Activated T-cell treated with anti-CD3 and anti-CD28 coated beads for 1 hour (primary cell): ENCODE measurements around the gene PRRG2.
"Not testable (repeated sequence)": the region's sequence is repeated elsewhere in the genome, so short reads cannot be mapped to it uniquely, and the experiment has no call there.

Source experiments
- DNase-seq: peaks from one replicate; pipeline ENCODE4 v3.0.0-alpha.2; 2020; ENCODE audit warnings: low read depth

The PRRG2 gene

DNA sequence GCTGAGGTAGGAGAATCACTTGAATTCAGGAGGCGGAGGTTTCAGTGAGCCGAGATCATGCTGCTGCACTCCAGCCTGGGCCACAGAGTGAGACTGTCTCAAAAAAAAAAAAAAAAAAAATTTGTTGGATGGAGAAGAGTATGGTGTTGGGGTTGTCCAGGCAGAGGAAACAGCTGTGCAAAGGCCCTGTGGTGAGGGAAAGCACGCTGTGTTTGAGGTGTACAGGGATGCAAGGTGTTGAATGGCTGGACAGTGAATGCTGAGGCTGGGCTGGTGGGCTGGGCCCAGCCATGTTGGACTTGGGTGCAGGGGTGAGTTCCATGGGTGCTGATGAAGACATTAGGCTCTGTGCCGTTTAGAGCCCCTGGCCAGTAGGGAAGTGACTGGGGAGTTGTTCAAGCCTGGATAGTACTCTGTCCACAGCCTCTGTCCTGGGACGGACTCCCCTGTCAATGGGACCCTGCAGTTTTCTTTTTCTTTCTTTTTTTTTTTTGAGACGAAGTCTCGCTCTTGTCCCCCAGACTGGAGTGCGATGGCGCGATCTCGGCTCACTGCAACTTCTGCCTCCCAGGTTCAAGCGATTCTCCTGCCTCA lies 28.5 kb downstream of the PRRG2 start:
- no peak for DNase-seq

DNA sequence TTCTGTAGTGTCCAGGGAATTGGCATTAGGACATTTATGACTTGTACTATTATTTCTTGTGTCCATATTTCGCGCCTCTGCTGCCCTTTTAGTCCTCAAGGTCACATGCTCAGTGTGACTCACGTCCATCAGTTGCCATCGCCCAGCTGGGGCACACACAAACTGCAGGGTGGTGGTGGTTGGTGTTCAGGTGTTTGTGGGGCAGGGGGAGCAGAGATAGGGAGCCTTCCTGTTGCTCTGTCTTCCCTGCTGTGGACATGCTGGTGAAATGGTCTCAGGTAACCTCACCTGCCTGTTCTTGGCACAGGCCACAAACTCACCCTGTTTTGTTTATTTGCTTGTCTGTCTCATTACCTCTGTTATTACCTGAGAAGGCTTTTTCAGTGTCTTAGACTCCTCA lies 32.3 kb downstream of the PRRG2 start:
- DNase-seq, result no peak

DNA sequence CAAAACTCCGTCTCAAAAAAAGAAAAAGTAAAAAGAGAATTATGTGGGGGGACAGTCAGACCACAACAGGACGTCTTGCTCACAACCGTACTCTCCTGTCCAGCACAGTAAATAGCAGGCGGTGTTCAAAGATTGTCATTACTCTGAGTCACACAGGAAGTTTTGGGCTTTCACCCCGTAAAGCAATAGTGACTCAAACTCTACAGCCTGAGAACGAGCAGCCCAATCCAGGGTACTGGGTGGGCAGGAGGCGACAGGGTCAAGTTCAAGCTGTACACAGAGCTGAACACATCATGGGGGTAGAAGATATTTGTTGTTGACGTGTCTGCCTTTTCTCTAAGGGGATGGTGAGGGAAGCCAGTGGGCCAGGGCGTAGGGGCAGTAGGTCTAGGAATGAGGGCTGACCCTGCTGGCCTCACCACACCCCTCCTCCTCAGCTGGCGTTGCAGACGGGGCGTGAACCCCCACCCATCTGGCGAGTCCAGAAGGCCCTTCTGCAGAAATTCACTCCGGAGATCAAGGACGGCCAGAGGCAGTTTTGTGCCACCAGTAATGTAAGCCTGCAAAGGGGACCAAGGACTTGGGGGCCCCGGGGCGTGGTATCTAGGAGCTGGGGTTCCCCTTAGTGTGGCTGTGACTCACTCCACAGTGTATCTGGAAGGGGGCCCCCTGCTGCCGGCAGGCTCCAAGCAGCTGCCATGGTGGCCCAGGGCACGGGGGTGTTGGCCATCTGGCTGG lies 33.1 kb downstream of the PRRG2 start:
- no peak for DNase-seq

DNA sequence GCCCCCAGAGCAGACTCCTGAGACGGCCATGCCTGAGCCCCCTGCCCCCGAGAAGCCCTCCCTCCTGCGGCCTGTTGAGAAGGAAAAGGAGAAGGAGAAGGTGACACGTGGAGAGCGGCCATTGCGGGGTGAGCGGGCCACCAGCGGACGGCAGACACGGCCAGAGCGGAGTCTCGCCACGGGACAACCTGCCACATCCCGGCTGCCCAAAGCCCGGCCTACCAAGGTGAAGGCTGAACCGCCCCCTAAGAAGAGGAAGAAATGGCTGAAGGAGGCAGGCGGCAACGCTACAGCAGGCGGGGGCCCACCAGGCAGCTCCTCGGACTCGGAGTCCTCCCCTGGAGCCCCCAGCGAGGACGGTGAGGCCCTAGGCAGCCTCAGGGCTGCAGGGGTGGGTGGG lies 34.7 kb downstream of the PRRG2 start:
- no peak for DNase-seq

DNA sequence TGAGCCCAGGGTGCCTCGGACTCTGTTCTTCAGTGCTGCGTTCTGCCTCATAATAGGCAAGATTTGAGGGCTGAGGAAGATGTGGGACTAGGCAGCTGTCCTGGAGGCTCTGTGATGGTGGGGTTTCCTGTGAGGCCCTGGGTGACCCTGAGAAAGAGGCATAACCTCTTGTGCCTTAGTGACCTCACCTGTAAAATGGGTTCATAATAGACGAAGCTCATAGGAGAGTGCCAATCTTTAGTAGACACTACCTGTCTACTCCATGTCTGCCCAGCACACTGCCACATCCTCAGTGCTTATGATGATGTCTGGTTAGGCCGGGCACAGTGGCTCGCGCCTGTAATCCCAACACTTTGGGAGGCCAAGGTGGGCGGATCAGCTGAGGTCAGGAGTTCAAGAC lies 35.4 kb downstream of the PRRG2 start:
- DNase-seq, result no peak

DNA sequence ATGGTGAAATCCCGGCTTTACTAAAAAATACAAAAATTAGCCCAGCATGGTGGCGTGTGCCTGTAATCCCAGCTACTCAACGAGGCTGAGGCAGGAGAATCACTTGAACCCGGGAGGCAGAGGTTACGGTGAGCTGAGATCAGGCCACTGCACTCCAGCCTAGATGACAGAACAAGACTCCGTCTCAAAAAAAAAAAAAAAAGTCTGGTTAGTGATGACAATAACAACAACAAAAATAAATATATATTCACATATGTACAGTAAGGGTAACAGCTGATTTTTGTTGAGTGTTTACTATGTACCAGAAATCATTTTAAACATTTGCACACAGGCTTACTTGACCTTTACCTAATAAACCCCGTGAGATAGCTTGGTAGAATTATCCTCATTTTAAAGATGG lies 35.8 kb downstream of the PRRG2 start:
- no peak for DNase-seq

DNA sequence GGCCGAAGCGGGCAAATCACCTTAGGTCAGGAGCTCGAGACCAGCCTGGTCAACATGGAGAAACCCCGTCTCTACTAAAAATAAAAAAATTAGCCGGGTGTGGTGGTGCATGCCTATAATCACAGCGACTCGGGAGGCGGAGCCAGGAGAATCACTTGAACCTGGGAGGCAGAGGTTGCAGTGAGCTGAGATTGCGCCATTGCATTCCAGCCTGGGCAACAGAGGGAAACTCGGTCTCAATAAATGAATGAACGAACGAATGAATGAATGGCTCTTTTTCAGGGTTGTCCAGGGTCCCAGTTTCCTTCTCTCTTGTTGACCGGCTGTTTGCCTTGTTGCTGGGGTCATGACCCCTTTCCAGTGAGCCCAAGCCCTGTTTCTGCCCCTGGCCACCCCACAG lies 36.7 kb downstream of the PRRG2 start:
- DNase-seq, result not testable (repeated sequence)

DNA sequence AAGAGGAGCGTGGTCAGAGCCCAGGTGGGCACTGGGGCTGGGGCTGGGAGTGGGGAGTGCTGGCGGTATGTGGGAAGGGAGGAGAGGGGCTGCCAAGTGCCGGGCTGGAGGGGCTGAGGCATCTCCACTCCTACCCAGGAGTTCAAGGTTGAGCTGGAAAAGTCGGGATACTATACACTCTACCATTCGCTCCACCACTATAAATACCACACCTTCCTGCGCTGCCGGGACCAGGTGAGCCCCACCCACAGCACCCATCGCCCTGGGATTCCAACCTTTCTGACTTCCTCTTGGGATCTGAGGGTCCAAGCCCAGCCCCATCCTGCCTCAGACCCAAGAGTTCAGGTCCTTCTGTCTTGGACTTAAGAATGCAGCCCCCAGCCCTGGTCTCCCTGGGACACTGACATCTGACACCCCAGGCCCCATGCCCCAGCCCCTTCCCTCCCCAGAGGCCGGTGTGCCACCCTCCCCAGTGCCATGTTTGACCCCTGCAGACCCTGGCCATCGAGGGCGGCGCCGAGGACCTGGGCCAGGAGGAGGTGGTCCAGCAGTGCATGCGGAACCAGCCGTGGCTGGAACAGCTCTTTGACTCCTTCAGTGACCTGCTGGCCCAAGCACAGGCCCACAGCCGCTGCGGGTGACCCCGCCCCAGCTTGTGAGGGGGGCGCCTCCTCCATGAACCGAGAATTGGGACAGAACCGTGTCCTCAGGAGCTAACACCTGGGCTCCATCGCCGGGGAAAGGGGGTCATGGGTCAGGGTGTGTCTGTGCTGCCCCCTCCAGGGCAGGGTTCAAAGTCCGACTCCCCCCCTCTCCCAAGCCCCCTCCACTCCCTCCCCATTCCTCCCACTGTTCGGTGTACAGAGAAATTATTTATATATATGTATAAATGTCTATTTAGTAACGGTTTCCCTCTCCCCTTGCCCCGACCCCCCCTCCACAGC lies 44.1 kb downstream of the PRRG2 start:
- DNase-seq, result no peak

DNA sequence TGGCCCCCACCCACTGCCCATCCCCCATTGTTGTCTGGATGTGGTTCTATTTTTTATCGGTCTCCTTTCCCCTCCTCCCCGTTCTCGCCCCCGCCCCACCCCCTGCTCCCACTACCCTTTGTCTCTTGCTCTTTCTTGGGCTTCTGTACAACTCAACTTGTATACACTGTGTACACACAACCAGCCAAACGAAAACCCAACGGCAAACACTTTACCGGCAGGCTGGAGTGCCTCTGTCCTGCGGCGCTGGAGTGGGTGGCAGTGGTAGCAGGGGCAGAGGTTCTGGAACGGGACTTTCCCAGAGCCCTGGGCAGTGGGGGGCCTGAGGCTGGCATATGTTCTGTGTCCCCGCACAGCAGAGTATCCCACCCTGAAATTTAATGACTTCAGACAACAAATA lies 45.1 kb downstream of the PRRG2 start:
- no peak for DNase-seq

DNA sequence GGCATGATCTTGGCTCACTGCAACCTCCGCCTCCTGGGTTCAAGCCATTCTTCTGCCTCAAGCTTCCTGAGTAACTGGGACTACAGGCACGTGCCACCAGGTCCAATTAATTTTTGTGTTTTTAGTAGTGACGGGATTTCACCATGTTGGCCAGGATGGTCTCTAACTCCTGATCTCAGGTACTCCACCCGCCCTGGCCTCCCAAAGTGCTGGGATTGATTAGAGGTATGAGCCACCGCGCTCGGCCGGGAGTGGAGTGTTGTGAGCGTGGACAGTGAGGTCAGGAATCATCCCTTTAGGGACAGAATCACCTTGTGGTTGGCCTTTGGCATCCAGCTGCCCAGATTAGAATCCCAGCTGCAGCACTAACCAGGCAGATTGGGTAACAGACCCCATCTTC lies 48.5 kb downstream of the PRRG2 start:
- DNase-seq, result no peak

DNA sequence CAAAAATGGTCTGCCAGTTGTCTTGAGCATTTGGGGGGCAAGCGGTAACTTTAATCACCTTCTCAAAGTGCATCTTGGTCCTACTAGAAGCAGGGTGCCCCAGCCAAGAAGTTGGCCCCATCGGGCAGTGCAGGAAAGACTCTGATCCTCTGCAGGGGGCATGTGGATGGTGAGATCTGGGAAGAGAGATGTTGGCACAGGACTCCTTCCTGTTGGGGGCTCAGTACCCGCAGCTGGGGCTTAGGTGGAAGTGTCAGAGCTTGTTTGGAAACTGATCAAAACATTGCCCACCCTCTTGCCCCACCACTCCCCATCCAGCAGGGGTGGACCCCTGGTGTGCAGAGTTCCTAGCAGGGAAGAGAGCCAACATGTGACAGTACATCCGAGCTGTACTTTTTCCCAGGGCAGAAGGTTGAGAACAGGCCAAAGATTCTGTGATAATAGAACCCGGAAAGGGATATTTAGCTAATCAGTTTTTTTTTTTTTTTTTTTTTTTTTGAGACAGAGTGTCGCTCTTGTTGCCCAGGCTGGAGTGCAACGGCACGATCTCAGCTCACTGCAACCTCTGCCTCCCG lies 50.0 kb downstream of the PRRG2 start:
- DNase-seq, result no peak

DNA sequence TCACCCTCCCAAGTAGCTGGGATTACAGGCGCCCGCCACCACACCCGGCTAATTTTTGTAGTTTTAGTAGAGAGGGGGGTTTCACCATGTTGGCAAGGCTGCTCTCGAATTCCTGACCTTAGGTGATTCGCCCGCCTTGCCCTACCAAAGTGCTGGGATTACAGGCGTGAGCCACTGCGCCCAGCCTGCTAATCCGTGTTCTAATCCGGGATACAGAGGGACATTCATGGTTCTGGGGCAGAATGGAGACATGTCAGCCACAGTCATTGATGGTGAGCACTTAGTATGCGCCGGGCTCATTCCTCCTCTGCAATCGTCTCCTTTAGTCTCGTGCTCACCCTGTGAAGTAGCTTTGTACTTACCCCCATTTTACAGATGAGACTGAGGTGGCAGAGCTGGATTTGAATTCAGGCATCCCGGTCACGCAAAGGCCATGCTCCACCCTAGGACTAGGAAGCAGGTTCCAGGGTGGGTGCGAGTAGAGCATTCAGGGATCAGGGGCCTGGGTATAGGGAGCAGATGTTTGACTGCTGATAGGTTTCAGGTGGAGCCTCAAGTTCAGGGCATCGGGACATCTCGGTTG lies 50.6 kb downstream of the PRRG2 start:
- DNase-seq, result no peak

DNA sequence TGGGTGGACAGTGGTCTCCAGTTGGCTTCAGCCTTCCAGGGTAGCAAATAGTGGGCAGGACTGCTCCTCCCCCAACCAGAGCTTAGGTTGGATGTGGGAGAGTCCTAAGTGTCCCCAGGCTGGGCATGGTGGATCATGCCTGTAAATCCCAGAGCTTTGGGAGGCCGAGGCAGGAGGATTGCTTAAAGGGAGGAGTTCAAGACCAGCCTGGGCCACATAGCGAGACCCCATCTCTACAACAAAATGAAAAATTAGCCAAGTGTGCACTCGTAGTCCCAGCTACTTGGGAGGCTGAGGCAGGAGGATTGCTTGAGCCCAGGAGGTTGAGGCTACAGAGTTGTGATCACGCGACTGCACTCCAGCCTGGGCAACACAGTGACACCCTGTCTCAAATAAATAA lies 51.5 kb downstream of the PRRG2 start:
- no peak for DNase-seq

DNA sequence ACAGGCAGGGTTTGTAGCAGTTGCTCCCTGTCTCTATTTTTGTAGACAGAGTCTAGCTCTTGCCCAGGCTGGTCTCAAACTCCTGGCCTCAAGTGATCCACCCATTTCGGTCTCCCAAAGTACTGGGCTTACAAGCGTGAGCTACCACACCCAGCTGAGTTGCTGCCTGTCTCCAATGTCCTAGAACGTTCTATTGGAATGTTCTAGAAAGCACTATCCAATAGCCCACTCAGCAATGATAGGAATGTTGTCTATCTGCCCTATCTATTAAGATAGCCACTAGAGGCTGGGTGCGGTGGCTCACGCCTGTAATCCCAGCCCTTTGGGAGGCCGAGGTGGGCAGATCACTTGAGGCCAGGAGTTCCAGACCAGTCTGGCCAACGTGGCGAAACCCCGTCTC lies 52.2 kb downstream of the PRRG2 start:
- not testable (repeated sequence) for DNase-seq

DNA sequence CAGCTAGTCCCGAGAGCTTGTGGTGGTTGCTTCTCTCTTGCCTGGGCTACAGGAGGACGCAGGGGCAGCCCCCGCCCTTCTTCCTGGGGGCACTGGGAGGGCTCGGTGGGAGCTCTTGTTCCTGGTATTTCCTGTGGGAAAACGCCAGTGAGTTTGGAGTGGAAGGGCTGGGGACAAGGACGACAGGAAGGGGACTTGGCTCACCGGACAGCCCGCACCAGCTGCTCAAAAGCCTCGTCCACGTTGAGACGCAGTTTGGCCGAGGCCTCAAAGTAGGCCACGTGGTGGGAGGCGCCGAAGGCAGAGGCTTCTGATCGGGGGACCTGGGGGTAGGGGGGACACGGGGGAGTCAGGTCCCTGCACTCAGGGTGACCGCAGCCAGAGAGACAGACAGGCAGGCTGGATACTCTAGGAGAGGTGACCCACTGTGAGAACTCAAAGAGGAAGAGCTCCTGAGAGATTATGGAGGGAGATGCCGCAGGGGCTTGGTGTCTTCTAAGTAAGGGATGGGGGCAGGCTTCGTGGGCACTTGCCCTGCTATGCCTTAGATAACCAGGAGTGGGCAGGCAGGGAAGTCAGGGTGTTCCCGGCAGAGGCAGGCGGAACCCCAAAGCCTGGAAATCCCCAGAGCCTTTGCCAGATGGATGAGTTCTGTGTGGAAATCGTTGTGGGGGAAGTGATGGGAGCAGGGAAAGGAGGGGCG lies 54.6 kb downstream of the PRRG2 start:
- DNase-seq, result no peak

DNA sequence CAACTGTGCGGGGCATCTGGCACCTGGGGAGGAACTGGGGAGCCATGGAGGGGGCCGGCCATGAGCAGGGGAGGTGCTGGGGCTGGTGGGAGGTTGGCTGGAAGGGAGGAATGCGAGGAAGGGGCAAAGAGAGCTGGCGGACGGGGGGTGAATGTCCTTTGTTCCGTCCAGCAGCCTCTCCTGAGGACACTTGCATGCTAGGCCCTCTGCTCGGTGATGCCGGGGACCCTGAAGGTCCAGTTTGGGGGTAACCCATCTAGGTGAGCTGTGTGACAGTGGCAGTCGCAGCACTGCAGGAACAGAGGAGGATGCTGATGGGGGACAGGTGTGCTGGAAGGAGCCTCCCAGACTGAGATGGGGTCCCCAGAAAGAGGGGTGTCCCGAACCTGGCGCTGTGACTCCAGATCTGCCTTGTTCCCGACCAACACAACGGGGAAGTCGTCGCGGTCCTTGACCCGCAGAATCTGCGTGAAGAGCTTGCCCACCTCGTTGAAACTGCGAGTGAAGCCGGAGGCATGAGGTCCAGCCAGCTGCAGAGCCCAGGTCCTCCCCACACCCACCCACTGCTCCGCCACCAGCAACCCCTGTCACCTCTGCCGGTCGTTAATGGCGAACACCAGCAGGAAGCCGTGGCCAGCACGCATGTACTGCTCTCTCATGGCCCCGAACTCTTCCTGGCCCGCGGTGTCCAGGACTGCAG lies 55.3 kb downstream of the PRRG2 start:
- no peak for DNase-seq

DNA sequence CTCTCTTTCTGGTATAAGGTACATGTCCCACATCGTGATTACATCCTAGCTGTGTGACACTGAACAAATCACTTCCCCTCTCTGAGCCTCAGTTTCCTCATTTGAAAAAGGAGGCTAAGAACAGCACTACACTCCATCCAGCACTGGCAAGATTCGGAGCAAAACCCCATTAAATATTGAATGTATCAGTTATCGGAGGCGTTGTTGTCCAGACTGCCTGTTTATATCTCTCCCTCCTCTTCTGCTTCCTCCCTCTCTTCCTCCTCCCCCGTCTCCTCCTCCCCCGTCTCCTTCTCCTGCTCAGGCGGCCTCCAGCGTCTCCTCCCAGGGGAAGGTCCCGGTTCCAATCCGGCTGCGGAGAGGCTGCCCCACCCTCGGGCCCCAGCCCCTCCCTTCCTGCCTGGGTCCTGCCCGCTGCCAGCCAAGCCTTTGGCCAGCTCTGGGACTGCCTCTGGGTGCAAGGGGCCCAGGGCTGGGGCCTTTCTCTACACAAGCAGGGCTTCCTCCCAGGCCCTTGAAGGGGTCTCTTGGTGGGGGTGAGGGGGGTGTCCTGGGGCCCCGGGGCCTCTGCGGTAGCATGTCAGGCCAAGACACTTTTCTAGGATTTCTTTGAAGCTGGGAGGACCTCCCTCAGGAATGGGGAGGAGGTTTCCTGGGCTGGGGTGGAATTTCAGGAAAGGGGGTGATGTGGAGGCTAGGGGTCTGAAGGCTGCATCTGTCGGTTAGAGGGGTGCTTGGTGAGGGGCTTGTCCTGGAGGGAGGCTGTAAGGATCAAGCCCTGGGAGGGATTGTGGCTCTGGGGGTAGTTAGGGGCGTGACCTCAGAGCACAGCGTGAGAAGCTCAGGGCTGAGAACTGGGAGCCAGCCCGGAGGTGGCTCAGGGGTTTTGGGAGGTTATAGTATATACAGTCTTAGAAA lies 57.0 kb downstream of the PRRG2 start:
- no peak for DNase-seq

DNA sequence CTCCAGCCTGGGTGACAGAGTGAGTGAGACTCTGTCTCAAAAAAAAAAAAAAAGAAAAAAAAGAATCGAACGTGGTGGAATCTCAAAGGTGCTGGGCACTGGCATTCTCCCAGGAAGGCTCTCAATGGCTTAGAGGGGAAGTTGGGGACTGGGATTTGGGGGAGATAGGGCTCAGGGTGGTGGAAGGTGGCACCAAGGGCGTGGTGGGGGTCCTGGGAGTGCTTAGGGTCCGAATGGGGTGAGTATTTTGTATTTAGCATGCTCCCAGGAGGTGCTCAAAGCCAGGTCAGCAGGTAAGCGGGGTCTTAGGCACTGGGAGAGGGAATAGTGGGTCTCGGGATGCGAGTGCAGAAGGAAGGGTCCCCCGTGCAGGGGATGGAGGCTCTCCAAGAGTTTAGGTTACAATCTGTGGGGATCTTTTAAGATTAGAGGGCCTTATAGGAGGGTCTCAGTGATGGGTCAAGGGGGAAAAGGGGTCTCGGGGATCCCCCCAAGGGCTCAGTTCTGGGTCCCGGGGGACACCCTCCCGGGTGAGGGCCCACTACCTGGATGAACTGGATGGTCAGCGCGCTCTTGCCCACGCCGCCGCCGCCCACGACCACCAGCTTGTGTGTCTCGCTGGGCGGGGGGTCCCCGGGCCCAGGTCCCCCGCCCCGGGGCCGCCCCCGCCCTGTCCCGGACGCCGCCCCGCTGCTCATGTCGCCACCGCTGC lies 58.4 kb downstream of the PRRG2 start:
- no peak for DNase-seq
